HS-5 (cell line): ENCODE data around the gene PSD4.

Experiments
- DNase-seq: peaks from one replicate; pipeline ENCODE4 v3.0.0-alpha.2; 2012; ENCODE audit warnings: low read depth

Gene PSD4

DNA sequence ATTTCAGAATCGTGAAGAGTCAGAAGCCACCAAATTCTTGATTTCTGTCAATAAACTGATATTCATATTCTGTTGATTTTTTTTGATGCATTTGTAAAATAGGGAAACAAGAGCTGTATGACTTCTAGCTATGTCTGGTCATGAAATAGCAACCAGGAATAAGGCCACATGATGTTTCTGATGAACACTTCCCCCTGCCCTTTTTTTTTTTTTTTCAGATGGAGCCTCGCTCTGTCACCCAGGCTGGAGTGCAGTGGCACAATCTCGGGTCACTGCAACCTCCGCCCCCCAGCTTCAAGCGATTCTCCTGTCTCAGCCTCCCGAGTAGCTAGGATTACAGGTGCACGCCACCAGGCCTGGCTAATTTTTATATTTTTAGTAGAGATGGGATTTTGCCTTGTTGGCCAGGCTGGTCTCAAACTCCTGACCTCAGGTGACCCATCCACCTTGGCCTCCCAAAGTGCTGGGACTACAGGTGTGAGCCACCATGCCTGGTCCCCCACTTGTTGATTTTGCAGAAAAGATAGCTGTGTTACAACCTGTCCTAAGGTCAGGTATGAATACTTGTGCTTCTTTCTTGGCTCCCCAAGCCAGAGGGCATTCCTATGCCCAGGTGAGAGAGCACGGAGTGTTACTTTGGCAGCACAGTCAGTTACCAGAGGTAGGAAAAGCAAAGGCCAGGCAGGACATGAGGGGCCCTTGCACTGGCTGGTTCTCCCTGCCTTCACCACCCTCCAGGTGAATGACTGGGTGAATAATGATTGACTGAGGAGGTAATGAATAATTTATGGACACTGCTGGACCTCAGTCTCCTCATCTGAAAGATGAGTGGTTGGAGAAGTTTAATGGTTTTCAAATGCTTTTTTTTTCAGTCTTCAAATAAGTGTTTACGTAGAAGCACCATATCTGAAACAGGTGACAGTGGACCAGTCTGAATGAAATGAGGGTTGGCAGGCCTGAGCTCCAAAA, 65.4 kb downstream of the PSD4 start:
- no peak for DNase-seq

DNA sequence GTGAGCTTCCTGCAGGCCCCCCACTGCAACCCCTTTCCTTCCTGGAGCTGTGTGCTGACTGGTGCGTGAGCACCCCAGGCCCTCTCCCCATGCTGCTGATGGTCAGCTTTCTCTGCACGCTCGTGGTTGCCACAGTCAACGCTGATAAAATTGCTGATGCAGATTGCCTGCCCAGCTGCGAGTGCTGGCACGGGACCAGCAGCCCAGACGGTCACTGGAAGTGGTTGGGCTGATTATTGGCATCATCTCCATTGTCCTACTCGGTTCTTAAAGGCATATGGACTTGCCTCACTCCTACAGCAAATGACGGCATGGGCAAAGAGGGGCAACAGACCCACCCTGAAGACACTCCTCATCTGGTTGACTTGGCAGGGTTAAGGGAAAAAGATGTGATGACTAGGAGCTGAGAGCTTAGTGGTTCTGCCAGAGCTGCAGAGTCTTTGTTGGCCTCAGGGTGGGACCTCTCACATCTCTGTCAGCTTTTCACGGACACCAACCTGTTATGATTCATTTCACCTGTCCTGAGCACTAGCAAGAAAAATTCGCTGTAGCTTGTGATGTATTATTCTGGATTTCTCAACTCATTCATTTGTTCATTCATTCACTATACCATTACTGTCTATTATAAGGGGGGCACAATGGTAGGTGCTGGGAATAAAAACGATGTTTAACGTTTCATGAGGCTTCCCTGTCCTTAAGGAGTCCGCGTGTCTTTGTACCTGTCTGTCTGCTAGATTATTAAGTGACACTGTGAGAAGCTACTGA, 66.6 kb downstream of the PSD4 start:
- peak; percentile 89 for DNase-seq

DNA sequence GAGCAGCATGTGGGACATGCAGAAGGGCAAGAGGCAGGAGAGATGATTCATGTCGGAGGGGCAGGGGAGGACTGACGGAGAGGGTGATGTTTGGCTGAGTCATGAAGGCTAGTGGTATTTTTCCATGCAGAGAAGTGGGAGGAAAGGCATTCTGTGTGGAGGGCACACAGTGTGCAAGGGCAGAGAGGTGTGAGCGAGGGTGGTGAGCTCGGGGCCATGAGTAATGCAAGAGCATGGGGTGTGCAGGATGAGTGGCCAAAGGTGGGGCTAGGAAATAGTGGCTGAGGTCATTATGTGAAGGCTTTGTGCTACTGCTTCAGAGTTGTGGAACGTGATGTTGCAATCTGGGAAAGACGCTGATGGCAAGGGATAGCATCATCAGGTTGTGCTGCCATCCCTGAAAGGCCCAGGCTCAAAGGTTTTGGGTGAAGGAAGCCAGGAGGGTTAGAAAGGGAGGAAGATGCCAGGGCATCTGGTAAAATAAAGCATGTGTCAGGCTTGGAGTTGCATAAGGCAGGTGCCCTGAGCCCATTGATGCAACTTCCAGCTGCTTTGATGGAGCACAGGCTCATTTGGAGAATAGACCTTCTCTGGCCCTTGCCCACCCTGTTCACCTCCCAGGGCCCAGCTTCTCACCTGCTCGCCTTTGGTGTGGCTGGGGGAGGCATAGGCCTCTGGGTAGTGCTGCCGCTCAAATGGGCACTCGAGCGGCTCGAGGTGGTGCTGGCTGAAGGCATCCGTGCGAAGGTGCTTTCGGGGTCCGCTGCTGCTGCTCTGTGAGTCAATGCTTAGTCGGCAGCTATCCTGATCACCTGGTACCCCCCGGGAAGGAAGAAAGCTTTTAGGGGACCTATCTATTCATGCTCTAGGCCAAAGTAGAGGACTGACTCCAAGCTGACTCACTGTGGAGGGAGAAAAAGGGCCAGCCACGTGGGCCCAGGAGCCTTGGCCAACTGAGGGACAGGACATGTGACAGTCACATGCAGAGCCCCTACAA, 67.4 kb downstream of the PSD4 start:
- DNase-seq, result peak; percentile 100

GRCh38 chr2:113242327-113242726, 68.6 kb downstream of the PSD4 start:
- DNase-seq, result no peak

DNA sequence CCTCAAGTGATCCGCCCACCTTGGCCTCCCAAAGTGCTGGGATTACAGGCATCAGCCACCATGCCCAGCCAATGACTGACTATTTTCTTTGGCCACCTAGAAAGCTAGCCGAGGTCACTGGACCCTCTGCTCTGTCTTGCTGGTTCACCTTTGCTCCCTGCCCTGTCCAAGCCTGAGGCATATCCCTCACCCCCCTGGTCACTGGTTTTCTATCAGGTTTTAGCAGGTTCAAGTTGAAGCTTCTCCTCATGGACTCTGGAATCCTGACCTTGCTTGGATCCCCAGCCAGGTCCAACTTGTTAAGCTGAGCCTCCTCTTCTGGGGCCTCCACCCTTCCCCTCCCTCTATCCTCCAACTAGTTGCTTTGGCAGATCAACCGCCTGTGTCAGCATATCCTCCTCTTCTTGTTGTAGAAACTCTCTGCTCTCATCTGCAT, 71.5 kb downstream of the PSD4 start:
- DNase-seq, result no peak

DNA sequence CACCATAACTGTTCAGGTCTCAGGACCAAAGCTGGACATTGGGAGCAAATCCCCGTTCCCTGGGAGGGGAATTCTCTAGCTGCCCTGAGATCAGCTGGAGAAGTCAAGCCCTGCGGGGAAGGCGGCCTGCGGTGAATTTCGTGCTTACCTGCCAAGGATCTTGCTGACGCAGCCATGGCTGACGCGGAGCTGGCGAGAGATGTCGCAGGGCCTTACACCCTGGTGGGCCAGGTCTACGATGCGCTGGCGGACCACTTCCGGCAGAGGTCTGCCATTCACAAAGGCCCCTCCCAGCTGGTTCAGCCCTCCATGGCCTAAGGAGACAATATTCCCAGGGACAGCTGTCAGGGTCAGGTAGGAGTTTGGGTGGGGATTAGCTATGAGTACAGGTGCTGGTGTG, 72.8 kb downstream of the PSD4 start:
- no peak for DNase-seq

GRCh38 chr2:113248997-113249770, 75.4 kb downstream of the PSD4 start:
- no peak for DNase-seq

DNA sequence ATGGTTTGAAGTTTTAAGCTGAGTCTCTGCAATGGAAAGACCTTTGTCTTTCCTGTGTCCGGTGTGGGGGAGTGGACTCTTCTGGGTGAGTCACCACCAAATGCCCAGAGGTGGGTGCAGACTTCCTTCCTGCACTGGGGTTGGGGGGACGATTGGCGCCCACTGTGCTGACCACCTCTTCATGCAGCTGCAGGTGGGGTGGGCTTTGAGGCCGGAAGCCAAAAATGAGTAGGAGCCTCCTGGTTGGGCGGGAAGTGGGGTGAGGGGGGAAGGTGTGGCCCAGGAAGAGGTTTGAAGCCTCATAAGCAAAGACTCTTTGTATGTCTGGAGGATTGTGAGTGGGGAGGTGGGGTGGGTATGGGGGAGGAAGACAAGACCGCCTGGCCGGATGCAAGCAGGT, 77.3 kb downstream of the PSD4 start:
- no peak for DNase-seq

GRCh38 chr2:113252047-113252590, 78.3 kb downstream of the PSD4 start:
- DNase-seq, result no peak

GRCh38 chr2:113253453-113253852, 79.7 kb downstream of the PSD4 start:
- DNase-seq, result no peak

- DNase-seq, result no peak
Measured at GRCh38 chr2:113255140-113256070, 81.6 kb downstream of the PSD4 start.

DNA sequence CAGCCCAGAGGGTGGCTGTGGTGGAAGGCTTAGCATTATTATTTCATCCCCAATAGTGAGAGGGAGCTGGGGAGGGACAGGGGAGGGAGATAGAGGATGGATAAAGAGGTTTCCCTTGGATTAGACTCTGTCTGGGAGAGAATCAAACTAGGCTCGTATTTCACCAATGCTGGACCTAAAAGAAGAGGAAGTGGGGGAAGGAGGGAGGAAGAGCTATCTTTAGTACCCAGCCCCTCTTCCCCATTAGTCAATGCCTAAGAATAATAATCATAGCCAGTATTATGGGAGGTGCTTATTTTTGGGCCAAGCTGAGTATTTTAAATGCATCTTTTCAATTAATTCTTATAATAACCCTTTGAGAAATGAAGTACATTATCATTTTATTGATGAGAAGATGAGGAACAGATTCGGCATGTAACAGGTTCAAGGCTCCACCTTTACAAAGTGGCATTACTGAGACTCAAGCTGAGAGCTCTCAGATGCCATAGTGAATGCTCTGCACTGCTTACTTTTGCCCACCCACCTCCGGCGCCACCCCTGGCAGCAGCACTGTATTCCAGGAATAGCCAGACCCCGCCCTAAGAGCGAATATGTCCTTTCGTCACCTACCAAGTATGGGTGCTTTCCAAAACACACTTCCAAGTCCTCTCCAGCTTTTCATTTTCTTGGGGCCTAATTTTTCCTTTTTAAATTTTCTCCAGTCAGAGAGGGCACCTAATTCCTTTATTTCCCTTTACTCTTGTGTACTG, 83.9 kb downstream of the PSD4 start:
- DNase-seq, result no peak

- DNase-seq, result no peak
Measured at GRCh38 chr2:113258471-113259147, 84.8 kb downstream of the PSD4 start.
